Activated CD8-positive, alpha-beta T cell treated with anti-CD3 and anti-CD28 coated beads for 36 hours (primary cell): Measurements from ENCODE around the gene TMEM120B. TPM values are rescaled to one million over a fixed set of nuclear protein-coding genes. Genes with fewer than 3 reads are reported as not detected.

Experiments used
- ATAC-seq: fragments of 200-7000 bp; cut with Tn5 transposase; one replicate; pipeline ENCODE4 v1.10.0; 2021; ENCODE audit warnings: mild to moderate bottlenecking, moderate library complexity
- CTCF ChIA-PET: fragments of 350-600 bp; sonication (Branson Sonifier 250); formaldehyde crosslinking; loops from one replicate; lab custom pipeline; 2021; ENCODE audit warnings: antibody characterized with exemption; lab: Charles Lee
- POLR2A ChIA-PET: fragments of 350-600 bp; sonication (Branson Sonifier 250); formaldehyde crosslinking; loops from one replicate; lab custom pipeline; 2021; ENCODE audit warnings: antibody characterized with exemption; lab: Charles Lee
- DNase-seq: peaks from one replicate; pipeline ENCODE4 v3.0.0-alpha.2; 2020
- H3K27ac Mint-ChIP-seq: one replicate; pipeline ENCODE4 v1.8.0; 2021; ENCODE audit warnings: mild to moderate bottlenecking, mixed read lengths
- H3K27me3 Mint-ChIP-seq: one replicate; pipeline ENCODE4 v1.8.0; 2021; ENCODE audit warnings: mixed read lengths
- H3K36me3 Mint-ChIP-seq: one replicate; pipeline ENCODE4 v1.8.0; 2021; ENCODE audit warnings: low read depth, mixed read lengths
- H3K4me1 Mint-ChIP-seq: one replicate; pipeline ENCODE4 v1.8.0; 2021; ENCODE audit warnings: low read depth, mixed read lengths
- H3K4me3 Mint-ChIP-seq: one replicate; pipeline ENCODE4 v1.8.0; 2021; ENCODE audit warnings: mild to moderate bottlenecking, moderate library complexity, mixed read lengths
- H3K9me3 Mint-ChIP-seq: one replicate; pipeline ENCODE4 v1.8.0; 2021; ENCODE audit warnings: mixed read lengths
- intact Hi-C: fragments of 100-400 bp; cut with micrococcal nuclease; formaldehyde crosslinking; loops from one replicate; pipeline ENCODE4 v1.10.0; 2022
- total RNA-seq, 2 experiments: library from RNA; stranded (reverse); gene quantifications; one replicate each; pipeline ENCODE4 v1.2.3, GENCODE V29; 2021
- TF ChIP-seq, protein P1 (sequence below): fragments of 200-600 bp; IDR thresholded peaks from one replicate; pipeline ENCODE4 v1.8.0; 2022; ENCODE audit warnings: antibody characterized with exemption, mild to moderate bottlenecking

TMEM120B gene
- total RNA-seq, 2 experiments from 2014 or later = 11.7 to 12.7 TPM

DNA sequence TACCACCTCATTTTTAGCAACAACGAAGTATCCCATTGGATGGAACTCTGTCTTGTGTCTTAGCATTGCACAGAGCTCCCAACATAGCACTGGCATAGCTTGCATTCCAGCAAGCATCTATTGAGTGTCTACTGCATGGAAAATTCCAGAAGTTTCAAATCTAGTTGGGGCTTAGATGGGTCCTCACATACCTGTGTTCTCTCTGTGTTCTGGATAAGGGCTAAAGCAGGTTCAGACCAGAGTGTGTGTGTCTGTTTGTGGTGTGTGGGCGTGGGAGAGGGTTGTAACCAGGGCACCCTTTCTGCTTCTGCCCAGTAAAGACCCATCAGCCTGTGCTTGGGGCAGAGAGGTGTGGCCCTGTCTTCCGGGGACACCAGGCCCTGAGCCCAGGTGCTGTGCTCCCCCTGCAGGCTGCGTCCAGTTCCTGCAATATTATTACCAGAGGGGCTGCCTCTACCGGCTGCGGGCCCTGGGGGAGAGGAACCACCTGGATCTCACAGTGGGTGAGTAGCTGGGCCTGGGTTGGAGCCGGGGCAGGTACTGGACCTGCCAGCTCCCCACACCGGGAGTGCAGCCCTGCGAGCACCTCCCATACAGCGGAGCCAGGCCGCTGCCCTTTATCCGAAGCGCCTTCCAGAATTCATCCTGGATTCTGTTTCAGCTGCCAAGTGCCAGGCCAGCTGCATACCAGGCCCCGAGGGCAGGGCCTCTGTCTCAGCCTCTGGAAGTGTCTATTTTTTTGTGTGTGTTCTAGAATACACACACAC, 60.6 kb downstream of the TMEM120B start:
- peak overlapping the region; percentile 69 for H3K27ac Mint-ChIP-seq
- no peaks in the 10 kb centered on the region for H3K27me3 Mint-ChIP-seq
- CTCF ChIA-PET = interaction anchor here (0.6 to 14.8 kb wide), 27 partner anchors 9 to 266 kb away, joined by 3 to 420 read pairs (median 6); partner anchors contain the start of genes RHOF and TMEM120B
- peak; percentile 95 for ATAC-seq
- TF ChIP-seq, protein P1, sequence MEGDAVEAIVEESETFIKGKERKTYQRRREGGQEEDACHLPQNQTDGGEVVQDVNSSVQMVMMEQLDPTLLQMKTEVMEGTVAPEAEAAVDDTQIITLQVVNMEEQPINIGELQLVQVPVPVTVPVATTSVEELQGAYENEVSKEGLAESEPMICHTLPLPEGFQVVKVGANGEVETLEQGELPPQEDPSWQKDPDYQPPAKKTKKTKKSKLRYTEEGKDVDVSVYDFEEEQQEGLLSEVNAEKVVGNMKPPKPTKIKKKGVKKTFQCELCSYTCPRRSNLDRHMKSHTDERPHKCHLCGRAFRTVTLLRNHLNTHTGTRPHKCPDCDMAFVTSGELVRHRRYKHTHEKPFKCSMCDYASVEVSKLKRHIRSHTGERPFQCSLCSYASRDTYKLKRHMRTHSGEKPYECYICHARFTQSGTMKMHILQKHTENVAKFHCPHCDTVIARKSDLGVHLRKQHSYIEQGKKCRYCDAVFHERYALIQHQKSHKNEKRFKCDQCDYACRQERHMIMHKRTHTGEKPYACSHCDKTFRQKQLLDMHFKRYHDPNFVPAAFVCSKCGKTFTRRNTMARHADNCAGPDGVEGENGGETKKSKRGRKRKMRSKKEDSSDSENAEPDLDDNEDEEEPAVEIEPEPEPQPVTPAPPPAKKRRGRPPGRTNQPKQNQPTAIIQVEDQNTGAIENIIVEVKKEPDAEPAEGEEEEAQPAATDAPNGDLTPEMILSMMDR = peak; percentile 85
- intact Hi-C loops = loop anchor here (1.0 kb wide), 1 partner anchor 76 kb away; no protein-coding TSS in a partner anchor
- POLR2A ChIA-PET = interaction anchor here (1.7 to 30.9 kb wide), 2 partner anchors 9 to 28 kb away, joined by 6 to 683 read pairs; partner anchors contain the start of genes RHOF and SETD1B
- H3K4me1 Mint-ChIP-seq = peaks cover 12% of the 10 kb centered on the region
- H3K4me3 Mint-ChIP-seq = no peak overlapping the region
- H3K36me3 Mint-ChIP-seq = no peaks in the 10 kb centered on the region
- no peaks in the 10 kb centered on the region for H3K9me3 Mint-ChIP-seq
- peak; percentile 86 for DNase-seq

DNA sequence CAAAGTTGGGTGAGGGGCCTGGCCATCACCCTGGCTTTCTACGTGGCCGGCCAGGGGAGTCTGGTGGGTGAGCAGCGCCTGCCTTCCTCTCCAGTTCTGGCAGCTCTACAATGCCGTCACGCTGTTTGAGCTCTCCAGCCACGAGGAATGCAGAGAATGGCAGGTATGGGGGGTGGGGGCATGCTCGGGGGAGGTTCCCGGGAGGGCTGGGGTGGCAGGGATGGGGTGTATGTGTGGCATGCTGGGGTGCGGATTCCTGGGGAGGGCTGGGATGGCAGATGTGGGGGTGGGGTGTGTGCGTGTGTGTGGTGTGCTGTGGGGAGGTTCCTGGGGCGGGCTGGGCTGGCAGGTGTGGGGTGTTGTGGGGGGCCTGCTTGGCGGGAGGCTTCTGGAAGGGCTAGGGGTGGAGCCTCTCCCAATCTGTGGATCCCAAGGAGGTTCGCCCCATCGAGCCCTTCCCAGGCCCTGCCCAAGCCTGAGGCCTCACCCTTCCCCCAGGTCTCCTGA, 62.5 kb downstream of the TMEM120B start:
- CTCF ChIA-PET = interaction anchor here (0.5 to 14.8 kb wide), 7 partner anchors 13 to 1993 kb away, joined by 3 to 420 read pairs (median 8); partner anchors contain the start of gene RHOF

DNA sequence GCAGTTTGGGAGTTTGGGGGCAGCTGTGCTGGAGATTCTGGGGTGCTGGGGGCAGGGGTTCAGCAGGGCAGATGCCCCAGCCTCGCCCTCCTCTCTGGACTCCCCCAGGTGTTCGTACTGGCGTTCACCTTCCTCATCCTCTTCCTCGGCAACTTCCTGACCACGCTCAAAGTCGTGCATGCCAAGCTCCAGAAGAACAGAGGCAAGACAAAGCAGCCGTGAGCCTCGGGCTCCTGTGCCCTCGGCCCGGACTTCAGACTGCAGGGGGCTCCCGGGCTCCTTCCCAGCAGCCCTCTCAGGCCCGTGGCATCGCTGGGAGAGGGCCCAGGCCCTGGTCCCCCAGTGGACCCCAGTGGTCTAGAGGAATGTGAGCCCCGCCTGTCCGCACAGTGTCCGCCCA, 62.9 kb downstream of the TMEM120B start:
- POLR2A ChIA-PET = interaction anchor here (1.8 to 30.9 kb wide), 2 partner anchors 25 to 64 kb away, joined by 5 to 683 read pairs; partner anchors contain the start of genes RHOF, SETD1B and TMEM120B
- Mint-ChIP-seq H3K36me3 (peaks cover 10% of the 10 kb centered on the region), H3K4me3 (no peak overlapping the region), H3K4me1 (peaks cover 20% of the 10 kb centered on the region), H3K27ac (no peak overlapping the region), H3K27me3 (no peaks in the 10 kb centered on the region), H3K9me3 (no peaks in the 10 kb centered on the region)
- TF ChIP-seq, protein P1 = no peak
- no peak for ATAC-seq
- no peak for DNase-seq
- intact Hi-C loops = no loop called here
- CTCF ChIA-PET = interaction anchor here (2.0 to 14.8 kb wide), 4 partner anchors 13 to 81 kb away, joined by 8 to 420 read pairs (median 20); partner anchors contain the start of gene RHOF

More for the DNA sequence above, 62.5 kb downstream of the TMEM120B start:
- POLR2A ChIA-PET = interaction anchor here (1.8 to 30.9 kb wide), 2 partner anchors 26 to 63 kb away, joined by 5 to 683 read pairs; partner anchors contain the start of genes RHOF, SETD1B and TMEM120B
- Mint-ChIP-seq H3K27ac (no peak overlapping the region), H3K9me3 (no peaks in the 10 kb centered on the region), H3K36me3 (peaks cover 7% of the 10 kb centered on the region), H3K4me1 (peaks cover 17% of the 10 kb centered on the region), H3K4me3 (no peak overlapping the region), H3K27me3 (no peaks in the 10 kb centered on the region)
- intact Hi-C loops = no loop called here
- ATAC-seq = no peak
- DNase-seq = no peak
- TF ChIP-seq, protein P1 = no peak

DNA sequence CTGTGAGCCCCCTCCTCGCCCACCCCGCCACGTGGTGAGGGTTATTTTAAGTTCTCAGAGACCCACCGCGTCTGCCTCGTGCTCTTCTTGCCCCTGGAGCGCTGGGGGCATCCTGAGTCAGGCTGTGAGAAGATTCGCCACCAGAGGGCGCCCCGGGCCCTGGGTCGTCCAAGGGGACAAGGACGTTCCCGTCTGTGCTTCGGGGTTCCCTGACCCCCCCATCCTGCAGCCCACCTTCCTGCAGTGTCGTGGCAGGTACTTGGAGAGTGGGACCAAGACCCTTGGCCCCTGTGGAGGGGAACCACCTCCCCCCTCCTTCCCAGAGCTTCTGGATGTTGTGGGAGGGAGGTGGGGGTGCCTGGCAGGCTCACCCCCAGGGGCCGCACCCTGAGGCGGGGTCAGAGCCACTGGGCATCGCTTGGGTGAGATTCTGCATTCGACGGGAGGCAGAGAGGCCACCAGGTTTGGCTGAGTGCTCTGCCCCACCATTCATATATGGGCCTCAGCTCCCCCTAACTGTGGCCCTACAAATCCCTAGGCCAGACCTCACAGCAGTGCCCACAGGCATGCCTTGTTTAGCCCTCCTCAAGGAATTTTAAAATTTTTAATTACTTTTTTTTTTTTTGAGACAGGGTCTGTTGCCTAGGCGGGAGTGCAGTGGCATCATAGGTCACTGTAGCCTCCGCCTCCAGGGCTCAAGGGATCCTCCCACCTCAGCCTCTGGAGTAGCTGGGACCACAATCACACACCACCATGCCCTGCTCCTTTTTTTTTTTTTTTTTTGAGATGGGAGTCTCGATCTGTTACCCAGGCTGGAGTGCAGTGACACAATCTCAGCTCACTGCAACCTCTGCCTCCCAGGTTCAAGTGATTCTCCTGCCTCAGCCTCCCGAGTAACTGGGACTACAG, 63.9 kb downstream of the TMEM120B start:
- intact Hi-C loops = no loop called here
- peak; percentile 95 for DNase-seq
- Mint-ChIP-seq H3K27me3 (no peaks in the 10 kb centered on the region), H3K4me3 (no peak overlapping the region), H3K27ac (peak overlapping the region; percentile 55), H3K36me3 (peaks cover 14% of the 10 kb centered on the region), H3K9me3 (no peaks in the 10 kb centered on the region), H3K4me1 (peaks cover 29% of the 10 kb centered on the region)
- ChIA-PET POLR2A (interaction anchor here (0.6 to 30.9 kb wide), 5 partner anchors 10 to 311 kb away, joined by 3 to 683 read pairs (median 3); partner anchors contain the start of genes PSMD9, RHOF, SETD1B and TMEM120B), CTCF (interaction anchor here (0.7 to 14.8 kb wide), 13 partner anchors 10 to 141 kb away, joined by 3 to 420 read pairs (median 4); partner anchors contain the start of genes RHOF and TMEM120B)
- peak; percentile 70 for ATAC-seq
- TF ChIP-seq, protein P1 = peak; percentile 88
